Measurements from ENCODE around the gene NKAP. TPM values are rescaled to one million over a fixed set of nuclear protein-coding genes. Genes with fewer than 3 reads are reported as not detected.
A peak's percentile ranks its signal among the peaks of the same experiment; 100 is the strongest.
"Not testable (repeated sequence)": the region's sequence is repeated elsewhere in the genome, so short reads cannot be mapped to it uniquely, and the experiment has no call there.

The NKAP gene
- total RNA-seq, 6 experiments from 2014 or later = 5.7 to 7.5 (median 6.7) TPM

- DNase-seq = no peak
- Mint-ChIP-seq H3K9me3 (no peaks in the 10 kb centered on the region), H3K27me3 (ENCODE audit: insufficient read depth) (peaks cover 8% of the 10 kb centered on the region), H3K27ac (no peak overlapping the region), H3K4me1 (ENCODE audit: low read depth) (peaks cover 14% of the 10 kb centered on the region), H3K36me3 (ENCODE audit: low read depth) (no peaks in the 10 kb centered on the region), H3K4me3 (no peak overlapping the region)
- TF ChIP-seq, protein P1, sequence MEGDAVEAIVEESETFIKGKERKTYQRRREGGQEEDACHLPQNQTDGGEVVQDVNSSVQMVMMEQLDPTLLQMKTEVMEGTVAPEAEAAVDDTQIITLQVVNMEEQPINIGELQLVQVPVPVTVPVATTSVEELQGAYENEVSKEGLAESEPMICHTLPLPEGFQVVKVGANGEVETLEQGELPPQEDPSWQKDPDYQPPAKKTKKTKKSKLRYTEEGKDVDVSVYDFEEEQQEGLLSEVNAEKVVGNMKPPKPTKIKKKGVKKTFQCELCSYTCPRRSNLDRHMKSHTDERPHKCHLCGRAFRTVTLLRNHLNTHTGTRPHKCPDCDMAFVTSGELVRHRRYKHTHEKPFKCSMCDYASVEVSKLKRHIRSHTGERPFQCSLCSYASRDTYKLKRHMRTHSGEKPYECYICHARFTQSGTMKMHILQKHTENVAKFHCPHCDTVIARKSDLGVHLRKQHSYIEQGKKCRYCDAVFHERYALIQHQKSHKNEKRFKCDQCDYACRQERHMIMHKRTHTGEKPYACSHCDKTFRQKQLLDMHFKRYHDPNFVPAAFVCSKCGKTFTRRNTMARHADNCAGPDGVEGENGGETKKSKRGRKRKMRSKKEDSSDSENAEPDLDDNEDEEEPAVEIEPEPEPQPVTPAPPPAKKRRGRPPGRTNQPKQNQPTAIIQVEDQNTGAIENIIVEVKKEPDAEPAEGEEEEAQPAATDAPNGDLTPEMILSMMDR (IDR thresholded peaks at IDR 0.05) = no peak
These were observed 1.9 kb upstream of the NKAP start for GRCh38 chrX:119945481-119945880.

- no peak for DNase-seq
- H3K27me3 Mint-ChIP-seq (ENCODE audit: insufficient read depth) = peaks cover 2% of the 10 kb centered on the region; the same call in 1 of the 2 replicates
- no peaks in the 10 kb centered on the region for H3K9me3 Mint-ChIP-seq
- H3K4me1 Mint-ChIP-seq (ENCODE audit: low read depth) = peaks cover 14% of the 10 kb centered on the region
- peak overlapping the region; percentile 97 for H3K4me3 Mint-ChIP-seq
- no peaks in the 10 kb centered on the region for H3K36me3 Mint-ChIP-seq (ENCODE audit: low read depth)
- TF ChIP-seq, protein P1 (IDR thresholded peaks at IDR 0.05) = no peak
- peak overlapping the region; percentile 95 for H3K27ac Mint-ChIP-seq
These were observed 743 bp downstream of the NKAP start for GRCh38 chrX:119942831-119943184.

GRCh38 chrX:119942173-119942819, 1.3 kb downstream of the NKAP start:
- TF ChIP-seq, protein P1 (IDR thresholded peaks at IDR 0.05) = no peak
- Mint-ChIP-seq H3K4me3 (peak overlapping the region; percentile 97), H3K27ac (peak overlapping the region; percentile 95), H3K27me3 (ENCODE audit: insufficient read depth) (peaks cover 2% of the 10 kb centered on the region; the same call in 1 of the 2 replicates), H3K9me3 (no peaks in the 10 kb centered on the region), H3K4me1 (ENCODE audit: low read depth) (peaks cover 14% of the 10 kb centered on the region), H3K36me3 (ENCODE audit: low read depth) (no peaks in the 10 kb centered on the region)
- no peak for DNase-seq

DNA sequence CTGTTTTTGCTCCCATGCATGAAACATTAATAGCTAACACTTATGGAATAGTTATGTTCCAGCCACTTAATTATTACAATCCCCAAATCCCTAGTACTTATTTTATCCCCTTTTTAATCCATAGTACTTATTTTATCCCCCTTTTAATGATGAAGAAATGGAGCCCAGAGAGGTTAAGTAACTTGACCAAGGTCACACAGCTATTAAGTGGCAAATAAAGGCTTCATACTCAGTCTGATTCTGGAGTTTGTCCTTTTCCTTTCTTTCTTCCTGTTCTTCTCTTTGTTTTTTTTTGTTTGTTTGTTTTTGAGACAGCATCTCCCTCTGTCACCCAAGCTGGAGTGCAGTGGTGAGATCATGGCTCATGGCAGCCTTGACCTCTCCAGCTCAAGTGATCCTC, 2.2 kb downstream of the NKAP start:
- Mint-ChIP-seq H3K27me3 (ENCODE audit: insufficient read depth) (peaks cover 2% of the 10 kb centered on the region; the same call in 1 of the 2 replicates), H3K4me3 (no peak overlapping the region), H3K4me1 (ENCODE audit: low read depth) (peaks cover 14% of the 10 kb centered on the region), H3K27ac (no peak overlapping the region), H3K36me3 (ENCODE audit: low read depth) (no peaks in the 10 kb centered on the region), H3K9me3 (no peaks in the 10 kb centered on the region)
- TF ChIP-seq, protein P1 (IDR thresholded peaks at IDR 0.05) = no peak
- no peak for DNase-seq

- Mint-ChIP-seq H3K4me3 (no peak overlapping the region), H3K27ac (no peak overlapping the region), H3K27me3 (ENCODE audit: insufficient read depth) (no peaks in the 10 kb centered on the region), H3K36me3 (ENCODE audit: low read depth) (peaks cover 6% of the 10 kb centered on the region; the same call in 1 of the 2 replicates), H3K4me1 (ENCODE audit: low read depth) (no peaks in the 10 kb centered on the region), H3K9me3 (no peaks in the 10 kb centered on the region)
- TF ChIP-seq, protein P1 (IDR thresholded peaks at IDR 0.05) = no peak
- DNase-seq = no peak
These were observed 8.2 kb downstream of the NKAP start for GRCh38 chrX:119935215-119935874.

GRCh38 chrX:119922391-119922790, 21.2 kb downstream of the NKAP start:
- not testable (repeated sequence) for DNase-seq; H3K4me3 Mint-ChIP-seq; H3K27ac Mint-ChIP-seq; H3K4me1 Mint-ChIP-seq (ENCODE audit: low read depth); H3K36me3 Mint-ChIP-seq (ENCODE audit: low read depth); H3K9me3 Mint-ChIP-seq; H3K27me3 Mint-ChIP-seq (ENCODE audit: insufficient read depth)

Measured in HFFc6 (cell line).